ENCODE results near the gene EGR2.

The EGR2 gene

GRCh38 chr10:62843600-62843999 is 27.4 kb upstream of the EGR2 start:
- in situ Hi-C loops (cut with HindIII; ENCODE audit: low sequenced_read_pairs), result no loop called here
- no peak overlapping the region for H3K4me3 ChIP-seq (ENCODE audit: low read depth, low read length)
- TF ChIP-seq, protein P1, sequence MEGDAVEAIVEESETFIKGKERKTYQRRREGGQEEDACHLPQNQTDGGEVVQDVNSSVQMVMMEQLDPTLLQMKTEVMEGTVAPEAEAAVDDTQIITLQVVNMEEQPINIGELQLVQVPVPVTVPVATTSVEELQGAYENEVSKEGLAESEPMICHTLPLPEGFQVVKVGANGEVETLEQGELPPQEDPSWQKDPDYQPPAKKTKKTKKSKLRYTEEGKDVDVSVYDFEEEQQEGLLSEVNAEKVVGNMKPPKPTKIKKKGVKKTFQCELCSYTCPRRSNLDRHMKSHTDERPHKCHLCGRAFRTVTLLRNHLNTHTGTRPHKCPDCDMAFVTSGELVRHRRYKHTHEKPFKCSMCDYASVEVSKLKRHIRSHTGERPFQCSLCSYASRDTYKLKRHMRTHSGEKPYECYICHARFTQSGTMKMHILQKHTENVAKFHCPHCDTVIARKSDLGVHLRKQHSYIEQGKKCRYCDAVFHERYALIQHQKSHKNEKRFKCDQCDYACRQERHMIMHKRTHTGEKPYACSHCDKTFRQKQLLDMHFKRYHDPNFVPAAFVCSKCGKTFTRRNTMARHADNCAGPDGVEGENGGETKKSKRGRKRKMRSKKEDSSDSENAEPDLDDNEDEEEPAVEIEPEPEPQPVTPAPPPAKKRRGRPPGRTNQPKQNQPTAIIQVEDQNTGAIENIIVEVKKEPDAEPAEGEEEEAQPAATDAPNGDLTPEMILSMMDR (IDR thresholded peaks at IDR 0.05; ENCODE audit: low read depth, low read length), result no peak
- DNase-seq (ENCODE audit: low read depth, low spot score), result no peak

GRCh38 chr10:62842983-62843382 is 26.8 kb upstream of the EGR2 start:
- TF ChIP-seq, protein P1 (IDR thresholded peaks at IDR 0.05; ENCODE audit: low read depth, low read length), result no peak
- in situ Hi-C loops (cut with HindIII; ENCODE audit: low sequenced_read_pairs), result no loop called here
- no peak for DNase-seq (ENCODE audit: low read depth, low spot score)
- no peak overlapping the region for H3K4me3 ChIP-seq (ENCODE audit: low read depth, low read length)

- no peak for DNase-seq (ENCODE audit: low read depth, low spot score)
- TF ChIP-seq, protein P1 (IDR thresholded peaks at IDR 0.05; ENCODE audit: low read depth, low read length), result no peak
- no peak overlapping the region for H3K4me3 ChIP-seq (ENCODE audit: low read depth, low read length)
- in situ Hi-C loops (cut with HindIII; ENCODE audit: low sequenced_read_pairs), result no loop called here
Measured at GRCh38 chr10:62839590-62839989, 23.4 kb upstream of the EGR2 start.

DNA sequence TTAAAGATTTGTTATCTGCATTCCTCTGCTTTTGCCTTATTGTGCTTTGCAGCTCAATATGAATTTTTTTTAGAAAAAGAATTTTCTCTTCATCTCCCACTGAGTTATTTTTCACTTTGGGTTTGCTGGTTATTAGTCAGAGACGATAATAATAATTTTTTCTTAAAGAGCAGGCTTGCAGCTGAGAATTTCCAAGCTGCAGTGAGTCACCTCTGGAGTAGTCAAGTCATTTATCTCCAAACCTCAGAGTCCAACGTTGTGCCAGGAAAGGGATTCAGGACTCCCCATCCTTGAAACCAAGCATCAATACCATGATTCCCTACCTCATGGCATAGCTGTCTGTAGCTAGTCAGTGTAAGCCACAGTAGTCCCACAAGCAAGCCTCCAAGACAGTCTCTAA is 15.2 kb upstream of the EGR2 start:
- DNase-seq (ENCODE audit: low read depth, low spot score), result peak; percentile 78
- no peak overlapping the region for H3K4me3 ChIP-seq (ENCODE audit: low read depth, low read length)
- TF ChIP-seq, protein P1 (IDR thresholded peaks at IDR 0.05; ENCODE audit: low read depth, low read length), result no peak
- in situ Hi-C loops (cut with HindIII; ENCODE audit: low sequenced_read_pairs), result no loop called here

DNA sequence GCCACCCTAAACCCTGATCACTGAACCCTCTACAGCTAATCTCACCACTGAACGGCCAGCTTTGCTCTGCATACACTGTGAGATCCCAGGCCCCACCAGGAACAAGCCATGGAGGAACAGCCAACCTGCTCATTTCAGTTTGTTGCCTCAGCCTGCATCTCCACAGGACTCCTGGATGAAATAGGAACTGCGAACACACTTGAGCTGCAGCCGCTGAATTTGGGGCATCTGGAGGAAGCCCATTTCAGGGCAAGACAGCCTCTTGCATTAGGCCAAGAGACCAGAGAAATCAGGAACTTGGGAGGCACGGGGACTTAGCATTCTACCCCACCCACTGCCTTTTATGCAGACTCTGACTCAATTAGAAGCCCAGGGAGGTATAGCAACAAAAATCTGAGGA is 14.5 kb upstream of the EGR2 start:
- no peak for DNase-seq (ENCODE audit: low read depth, low spot score)
- TF ChIP-seq, protein P1 (IDR thresholded peaks at IDR 0.05; ENCODE audit: low read depth, low read length), result no peak
- in situ Hi-C loops (cut with HindIII; ENCODE audit: low sequenced_read_pairs), result no loop called here

GRCh38 chr10:62829622-62830021 is 13.5 kb upstream of the EGR2 start:
- TF ChIP-seq, protein P1 (IDR thresholded peaks at IDR 0.05; ENCODE audit: low read depth, low read length), result no peak
- no peak for DNase-seq (ENCODE audit: low read depth, low spot score)
- no peak overlapping the region for H3K4me3 ChIP-seq (ENCODE audit: low read depth, low read length)
- in situ Hi-C loops (cut with HindIII; ENCODE audit: low sequenced_read_pairs), result no loop called here

More for the DNA sequence above, 14.5 kb upstream of the EGR2 start:
- no peak overlapping the region for H3K4me3 ChIP-seq (ENCODE audit: low read depth, low read length)

GRCh38 chr10:62826273-62826672 is 10.1 kb upstream of the EGR2 start:
- in situ Hi-C loops (cut with HindIII; ENCODE audit: low sequenced_read_pairs), result no loop called here
- no peak overlapping the region for H3K4me3 ChIP-seq (ENCODE audit: low read depth, low read length)
- TF ChIP-seq, protein P1 (IDR thresholded peaks at IDR 0.05; ENCODE audit: low read depth, low read length), result no peak
- no peak for DNase-seq (ENCODE audit: low read depth, low spot score)

All from astrocyte of the spinal cord (primary cell).